GM12892 (cell line): ENCODE data around the gene MRPL23.

ENCODE experiments used
- DNase-seq: peaks from one replicate; pipeline ENCODE4 v3.0.0; 2011; ENCODE audit not compliant: insufficient read length
- FAIRE-seq: peaks from 2 replicates; lab custom pipeline; 2011; peaks lifted over from hg19 to GRCh38; lab: Jason Lieb, UNC
- POLR2A ChIP-seq: IDR thresholded peaks from 2 replicates; pipeline ENCODE4 v1.6.1; 2011; ENCODE audit warnings: low read depth, low read length, control low read depth
- POLR2AphosphoS5 ChIP-seq: IDR thresholded peaks from 2 replicates; pipeline ENCODE4 v1.6.1; 2011; ENCODE audit warnings: low read depth, low read length, control low read depth
- TAF1 ChIP-seq: IDR thresholded peaks from 2 replicates; pipeline ENCODE4 v1.6.1; 2011; ENCODE audit warnings: low read depth, mild to moderate bottlenecking, control low read depth, low read length, borderline replicate concordance

The MRPL23 gene

DNA sequence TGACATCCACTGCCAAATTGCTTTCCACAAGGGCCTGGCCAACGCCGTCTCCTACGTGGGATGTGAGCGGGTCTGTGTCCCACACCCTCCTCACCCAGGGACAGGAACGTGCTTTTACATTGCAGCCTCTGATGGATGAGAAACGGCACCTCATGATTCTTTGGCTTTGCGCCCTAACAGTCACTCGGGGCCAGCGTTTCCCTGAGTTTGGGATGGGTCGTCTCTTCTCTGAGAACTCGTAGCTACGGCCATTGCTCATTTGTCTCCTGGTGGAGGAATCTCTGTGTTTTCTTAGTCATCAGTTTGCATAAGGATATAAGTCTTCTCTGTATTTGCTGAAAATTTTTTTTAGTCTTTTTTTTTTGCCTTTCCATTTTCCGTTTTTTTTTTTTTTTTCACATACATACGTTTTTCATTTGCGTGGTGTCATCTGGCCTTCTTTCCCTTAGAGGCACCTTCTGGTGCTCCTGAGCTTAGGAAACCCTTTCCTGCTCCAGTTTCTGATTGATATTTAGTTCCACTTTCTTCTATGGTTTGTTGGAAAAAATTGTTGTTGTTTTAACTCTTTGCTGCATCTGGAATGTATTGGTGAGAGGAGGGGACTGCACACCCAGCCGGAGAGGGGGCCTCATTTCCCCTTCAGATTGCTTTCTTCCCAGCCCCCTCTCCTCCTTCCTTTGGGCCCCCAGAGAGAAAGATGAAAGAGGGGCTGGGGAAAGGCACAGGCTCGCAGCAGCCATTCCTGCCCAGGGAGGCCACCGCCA, 15.6 kb upstream of the MRPL23 start:
- no peak for FAIRE-seq
- no peak for DNase-seq
- no peak for TF ChIP-seq POLR2AphosphoS5
- TF ChIP-seq TAF1: no peak
- TF ChIP-seq POLR2A: no peak

DNA sequence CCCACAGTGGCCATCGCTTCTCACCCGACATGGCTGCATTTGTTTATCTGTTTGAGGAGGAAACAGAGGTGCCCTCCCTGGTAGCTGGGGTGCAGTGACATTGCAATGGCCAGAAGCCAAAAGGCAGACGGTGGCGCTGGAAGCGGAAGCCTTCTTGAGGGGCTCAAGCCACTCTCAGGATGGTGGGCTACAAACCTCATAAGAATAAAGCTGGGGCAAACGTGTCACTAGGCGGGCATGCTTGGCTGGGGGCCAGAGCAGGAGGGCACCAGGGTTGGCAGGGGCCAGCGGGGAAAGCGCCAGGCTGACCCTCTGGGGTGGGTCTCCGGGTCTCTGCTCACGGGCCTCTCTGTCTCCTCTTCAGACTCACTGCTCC, 15.0 kb upstream of the MRPL23 start:
- TF ChIP-seq POLR2AphosphoS5 (no peak), POLR2A (no peak), TAF1 (no peak)
- no peak for FAIRE-seq
- DNase-seq: no peak

DNA sequence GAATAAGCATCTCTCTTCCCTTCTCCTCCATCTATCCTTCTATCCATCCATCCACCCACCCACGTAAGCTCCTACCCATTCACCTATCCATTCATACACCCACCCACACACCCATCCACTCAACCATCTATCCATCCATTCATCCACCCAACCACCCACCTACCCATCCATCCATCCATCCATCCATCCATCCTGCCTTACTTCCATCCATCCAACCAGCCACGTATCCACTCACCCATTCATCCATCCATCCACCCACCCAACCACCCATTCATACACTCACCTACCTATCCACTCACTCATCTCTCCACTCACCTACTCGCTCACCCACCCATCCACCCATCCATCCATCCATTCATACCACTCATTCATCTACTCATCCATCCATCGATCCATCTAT, 14.5 kb upstream of the MRPL23 start:
- no peak for DNase-seq
- FAIRE-seq: no peak
- no peak for TF ChIP-seq TAF1
- no peak for TF ChIP-seq POLR2A
- TF ChIP-seq POLR2AphosphoS5: no peak

DNA sequence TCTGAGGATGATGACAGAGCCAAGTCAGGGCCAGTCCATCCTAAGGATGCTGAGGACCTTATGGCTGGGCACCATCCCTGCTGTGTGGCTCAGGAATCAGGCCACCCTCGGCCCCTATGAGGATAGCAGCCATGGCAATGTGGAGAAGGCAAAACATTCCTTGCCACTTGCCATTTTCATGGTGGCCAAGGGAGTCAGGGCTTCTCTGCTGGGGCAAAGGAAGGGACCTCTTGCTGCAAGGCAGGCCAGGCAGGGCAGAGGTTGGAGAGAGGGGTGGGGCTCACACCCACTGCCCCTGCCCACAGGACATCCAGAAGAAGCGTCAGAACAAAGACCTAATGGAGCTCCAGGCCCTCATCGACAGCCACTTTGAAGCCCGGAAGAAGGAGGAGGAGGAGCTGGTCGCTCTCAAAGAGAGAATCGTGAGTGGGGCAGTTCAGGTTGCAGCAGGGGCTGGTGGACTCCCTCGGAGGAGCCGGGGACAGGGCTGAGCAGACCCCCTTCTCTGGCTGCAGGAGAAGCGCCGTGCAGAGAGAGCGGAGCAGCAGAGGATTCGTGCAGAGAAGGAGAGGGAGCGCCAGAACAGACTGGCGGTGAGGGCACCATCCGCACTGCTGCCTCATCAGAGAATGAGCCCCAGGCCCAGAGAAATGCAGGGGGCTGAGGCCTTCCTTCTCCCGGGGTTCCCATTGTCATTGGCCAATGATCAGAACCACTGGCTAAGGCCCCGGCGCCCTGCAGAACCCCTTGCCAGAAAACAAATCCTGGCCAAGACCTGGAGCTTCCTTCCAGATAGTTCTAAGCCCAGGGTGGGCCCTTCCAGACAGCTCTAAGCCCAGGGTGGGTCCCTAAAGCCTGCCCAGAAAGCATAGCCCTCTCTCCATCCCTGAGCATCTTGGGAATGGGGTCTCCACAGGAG, 13.5 kb upstream of the MRPL23 start:
- TF ChIP-seq POLR2AphosphoS5 (no peak), TAF1 (no peak), POLR2A (no peak)
- no peak for FAIRE-seq

DNA sequence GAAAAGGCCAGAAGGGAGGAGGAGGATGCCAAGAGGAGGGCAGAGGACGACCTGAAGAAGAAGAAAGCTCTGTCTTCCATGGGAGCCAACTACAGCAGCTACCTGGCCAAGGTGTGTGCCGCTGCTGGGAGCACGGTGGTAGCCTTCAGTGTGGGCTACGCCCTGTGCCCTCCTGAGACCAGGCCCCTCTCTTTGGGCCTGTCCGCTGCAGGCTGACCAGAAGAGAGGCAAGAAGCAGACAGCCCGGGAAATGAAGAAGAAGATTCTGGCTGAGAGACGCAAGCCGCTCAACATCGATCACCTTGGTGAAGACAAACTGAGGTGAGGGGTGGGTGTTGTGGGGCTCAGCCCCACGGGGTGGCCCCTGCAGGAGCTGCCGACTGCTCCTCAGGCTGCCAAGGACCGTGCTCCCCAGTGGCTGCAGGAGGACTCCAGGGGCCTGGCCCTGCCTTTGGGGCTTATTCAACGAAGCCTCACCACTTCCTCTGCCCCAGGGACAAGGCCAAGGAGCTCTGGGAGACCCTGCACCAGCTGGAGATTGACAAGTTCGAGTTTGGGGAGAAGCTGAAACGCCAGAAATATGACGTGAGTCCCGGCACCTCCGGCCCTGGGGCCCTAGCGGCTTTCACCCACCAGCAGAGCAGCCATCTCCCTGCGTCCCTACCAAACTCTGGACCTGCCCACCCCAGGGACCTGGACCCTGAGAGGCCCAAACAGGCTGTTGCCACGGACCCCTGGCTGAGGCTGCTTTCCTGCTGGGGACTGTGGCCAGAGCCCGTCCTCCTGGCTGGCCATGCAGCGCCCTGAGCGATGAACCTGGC, 12.6 kb upstream of the MRPL23 start:
- TF ChIP-seq POLR2A: no peak
- TF ChIP-seq TAF1: no peak
- no peak for TF ChIP-seq POLR2AphosphoS5
- FAIRE-seq (no peak), DNase-seq (peak; percentile 21)

More for the DNA sequence above, 13.5 kb upstream of the MRPL23 start:
- DNase-seq: no peak

DNA sequence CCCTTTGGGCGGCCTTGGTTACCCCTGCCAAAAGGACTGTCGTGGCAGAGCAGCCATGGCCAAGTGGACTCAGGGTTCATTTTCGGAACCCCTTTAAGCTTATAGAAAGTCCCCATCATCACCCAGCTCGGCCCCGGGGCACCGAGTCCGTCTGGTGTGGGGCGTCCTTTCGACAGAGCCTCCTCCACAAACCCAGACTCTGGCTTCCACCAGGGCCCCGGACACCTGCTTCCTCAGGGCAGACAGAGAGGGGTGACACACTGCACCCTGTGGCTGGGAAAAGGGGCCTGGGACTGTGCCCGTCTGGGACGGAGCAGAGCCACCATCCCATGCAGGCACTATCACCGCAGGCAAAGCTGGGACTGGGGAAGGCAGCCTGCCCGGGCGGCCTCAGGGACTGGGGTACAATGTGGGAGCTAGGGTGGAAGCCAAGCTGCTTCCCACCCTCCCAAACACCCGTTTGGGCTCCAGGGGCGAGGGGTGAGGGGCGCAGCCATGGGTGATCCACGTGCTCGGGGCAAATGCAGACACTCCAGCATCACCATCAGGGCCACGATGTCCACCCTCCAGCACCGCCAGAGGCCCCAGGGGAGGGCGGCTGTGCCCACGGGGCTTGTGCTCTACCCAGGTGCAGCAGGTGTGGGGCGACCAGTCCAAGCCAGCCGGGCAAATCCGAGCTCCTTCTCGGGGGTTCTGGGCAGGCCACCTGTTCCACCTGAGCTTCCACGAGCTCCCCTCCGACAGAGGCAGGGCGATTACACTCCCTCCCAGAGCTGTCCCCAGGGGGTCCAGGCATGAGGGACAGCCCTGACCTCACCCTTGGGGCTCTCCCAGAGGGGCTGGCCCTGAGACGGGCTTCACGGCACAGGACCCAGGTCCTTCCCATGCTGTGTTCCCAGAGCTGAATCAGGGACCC, 11.7 kb upstream of the MRPL23 start:
- peak; percentile 30 for DNase-seq
- FAIRE-seq: no peak
- TF ChIP-seq TAF1: no peak
- TF ChIP-seq POLR2A: no peak
- no peak for TF ChIP-seq POLR2AphosphoS5

DNA sequence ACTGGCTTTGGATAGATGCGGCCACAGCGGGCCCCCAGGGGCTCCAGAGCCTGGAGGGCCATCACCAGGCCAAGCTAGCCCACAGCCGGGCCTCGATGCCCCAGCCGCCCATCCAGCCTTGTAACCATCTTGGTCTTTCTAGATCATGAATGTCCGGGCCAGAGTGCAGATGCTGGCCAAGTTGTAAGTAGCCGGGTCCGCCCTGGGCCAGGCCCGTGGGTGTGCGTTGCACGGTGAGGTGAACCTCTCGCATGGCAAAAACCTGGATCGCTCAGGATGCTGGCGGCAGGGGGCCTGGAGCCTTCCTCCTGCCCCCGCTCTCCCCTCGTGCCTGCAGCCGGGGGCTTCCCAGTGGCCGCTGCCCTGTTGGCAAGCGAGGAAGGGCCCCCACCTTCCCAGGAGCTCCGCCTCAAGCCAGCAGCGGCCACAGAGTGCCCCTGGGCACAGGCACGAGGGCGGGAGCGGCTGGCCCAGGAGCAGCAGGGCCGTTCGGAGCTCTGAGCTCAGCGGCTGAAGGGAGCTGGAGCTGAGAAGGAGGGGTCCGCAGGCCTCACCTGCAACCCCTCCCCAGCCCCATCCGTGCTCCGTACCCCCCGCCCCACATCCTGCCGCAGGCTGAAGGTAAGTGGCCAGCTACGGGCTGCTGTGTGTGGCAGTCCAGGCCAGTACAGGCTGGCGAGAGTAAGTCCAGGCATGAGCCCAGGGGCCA, 10.9 kb upstream of the MRPL23 start:
- no peak for DNase-seq
- FAIRE-seq: no peak
- TF ChIP-seq TAF1: no peak
- no peak for TF ChIP-seq POLR2AphosphoS5
- no peak for TF ChIP-seq POLR2A

DNA sequence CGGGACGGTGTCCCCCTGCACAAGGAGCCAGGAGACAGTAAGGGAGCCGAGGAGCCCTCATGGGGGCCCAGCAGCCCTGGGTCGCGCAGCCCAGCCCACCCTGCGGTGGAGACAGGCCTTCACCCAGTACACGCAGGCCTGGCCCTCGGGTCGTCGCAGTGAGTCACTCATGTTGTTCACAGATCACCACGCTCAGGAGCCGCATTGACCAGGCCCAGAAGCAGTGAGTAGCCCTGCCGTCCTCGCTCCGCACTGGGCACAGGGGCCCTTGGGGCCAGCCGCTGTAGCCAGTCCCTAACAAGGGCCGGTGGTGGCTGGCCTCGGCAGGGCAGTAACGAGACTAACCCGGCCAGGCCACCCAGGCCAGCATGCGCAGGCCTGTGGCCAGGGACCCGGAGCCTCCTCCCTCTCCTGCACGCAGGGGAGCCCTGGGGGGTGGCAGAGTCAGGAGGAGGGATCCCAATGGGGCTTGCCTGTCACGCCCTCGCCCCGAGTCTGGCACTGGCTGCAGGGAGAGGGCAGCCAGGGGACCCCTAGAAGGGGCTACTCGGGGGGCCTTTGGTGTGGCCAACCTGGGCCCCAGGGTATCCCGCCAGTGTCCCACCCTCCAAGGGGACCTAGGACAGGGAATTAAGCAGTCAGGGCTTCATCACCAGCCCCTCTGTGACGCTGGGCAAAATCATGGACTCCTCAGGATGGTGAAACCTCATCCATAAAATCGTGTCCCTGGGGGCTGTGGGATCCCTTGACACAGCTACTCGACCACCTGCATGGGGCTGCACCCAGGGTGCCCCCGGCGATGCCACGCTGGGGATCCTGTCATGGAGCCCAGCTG, 10.1 kb upstream of the MRPL23 start:
- DNase-seq (no peak), FAIRE-seq (no peak)
- TF ChIP-seq TAF1 (no peak), POLR2AphosphoS5 (no peak), POLR2A (no peak)

DNA sequence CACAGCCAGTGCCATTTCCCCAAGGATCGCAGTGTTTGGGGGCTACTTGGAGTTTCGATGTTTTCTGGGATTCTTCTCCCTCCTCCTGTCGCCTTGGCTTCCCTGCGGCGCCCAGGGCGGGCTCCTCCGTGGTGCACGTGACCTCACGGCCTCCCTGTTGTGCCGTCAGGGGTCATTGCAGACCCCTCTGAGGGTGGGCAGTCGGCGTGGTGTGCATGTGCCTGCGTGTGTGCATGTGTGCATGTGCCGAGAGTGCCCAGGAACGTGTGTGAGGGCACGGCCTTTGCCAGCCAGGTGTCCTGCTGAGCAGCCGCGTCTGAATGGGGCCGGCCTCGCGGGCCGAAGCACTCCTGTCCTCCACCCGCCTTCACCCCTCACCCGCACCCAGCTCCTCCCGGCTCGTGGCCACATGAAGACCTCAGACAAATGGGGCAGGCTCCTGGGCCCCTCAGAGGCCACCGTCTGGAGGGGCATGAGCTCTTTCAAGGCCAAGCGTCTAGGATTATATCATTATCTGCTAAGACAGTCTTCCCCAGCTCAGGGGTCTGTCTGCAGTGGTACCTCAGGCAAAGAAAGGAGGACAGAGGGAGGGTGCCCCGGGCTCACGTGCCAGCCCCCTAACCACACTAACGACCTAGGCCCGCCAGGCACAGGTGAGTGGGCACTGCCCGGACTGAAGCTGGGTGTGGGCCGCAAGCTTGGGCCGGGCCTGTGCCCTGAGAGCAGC, 9.4 kb upstream of the MRPL23 start:
- no peak for DNase-seq
- TF ChIP-seq POLR2AphosphoS5 (no peak), POLR2A (no peak), TAF1 (no peak)
- no peak for FAIRE-seq
